ENCODE results near the gene CMSS1. TPM values are rescaled to one million over a fixed set of nuclear protein-coding genes. Genes with fewer than 3 reads are reported as not detected.

CMSS1 gene
- total RNA-seq, 4 donors from 2014 or later, result 2.4 to 29.9 (median 5.2) TPM

GRCh38 chr3:100157685-100158084, 340.0 kb downstream of the CMSS1 start:
- Histone ChIP-seq H3K27me3 (no peaks in the 10 kb centered on the region), H3K36me3 (peaks cover 0 to 4% (median 0%) of the 10 kb centered on the region in 4 donors), H3K4me1 (peaks cover 0 to 16% (median 0%) of the 10 kb centered on the region in 4 donors), H3K9me3 (peaks cover 5 to 10% of the 10 kb centered on the region in 2 donors), H3K27ac (no peak overlapping the region), H3K4me3 (no peak overlapping the region)
- intact Hi-C loops (cut with DNase I; ENCODE audit: low total_unique reads) (no loop called here), in situ Hi-C loops (cut with MboI; ENCODE audit: low pct_ligation_motif_present in 1 of 4, low pct_unique_long_range_greater_than_20kb in 1 of 4, low sequenced_read_pairs in 3 of 4) (no loop called here)
- no peak for DNase-seq
- no peak for TF ChIP-seq POLR2A (IDR thresholded peaks at IDR 0.05)
- no peak for TF ChIP-seq POLR2AphosphoS5 (IDR thresholded peaks at IDR 0.05)
- no peak for TF ChIP-seq EP300 (IDR thresholded peaks at IDR 0.05; ENCODE audit: low read depth)
- TF ChIP-seq, protein P1, sequence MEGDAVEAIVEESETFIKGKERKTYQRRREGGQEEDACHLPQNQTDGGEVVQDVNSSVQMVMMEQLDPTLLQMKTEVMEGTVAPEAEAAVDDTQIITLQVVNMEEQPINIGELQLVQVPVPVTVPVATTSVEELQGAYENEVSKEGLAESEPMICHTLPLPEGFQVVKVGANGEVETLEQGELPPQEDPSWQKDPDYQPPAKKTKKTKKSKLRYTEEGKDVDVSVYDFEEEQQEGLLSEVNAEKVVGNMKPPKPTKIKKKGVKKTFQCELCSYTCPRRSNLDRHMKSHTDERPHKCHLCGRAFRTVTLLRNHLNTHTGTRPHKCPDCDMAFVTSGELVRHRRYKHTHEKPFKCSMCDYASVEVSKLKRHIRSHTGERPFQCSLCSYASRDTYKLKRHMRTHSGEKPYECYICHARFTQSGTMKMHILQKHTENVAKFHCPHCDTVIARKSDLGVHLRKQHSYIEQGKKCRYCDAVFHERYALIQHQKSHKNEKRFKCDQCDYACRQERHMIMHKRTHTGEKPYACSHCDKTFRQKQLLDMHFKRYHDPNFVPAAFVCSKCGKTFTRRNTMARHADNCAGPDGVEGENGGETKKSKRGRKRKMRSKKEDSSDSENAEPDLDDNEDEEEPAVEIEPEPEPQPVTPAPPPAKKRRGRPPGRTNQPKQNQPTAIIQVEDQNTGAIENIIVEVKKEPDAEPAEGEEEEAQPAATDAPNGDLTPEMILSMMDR (IDR thresholded peaks at IDR 0.05), result no peak
- 83 to 91% methylated on average over 2 of the region's 2 CpGs for WGBS, 2 donors (ENCODE audit: low coverage in 1 of 2)

DNA sequence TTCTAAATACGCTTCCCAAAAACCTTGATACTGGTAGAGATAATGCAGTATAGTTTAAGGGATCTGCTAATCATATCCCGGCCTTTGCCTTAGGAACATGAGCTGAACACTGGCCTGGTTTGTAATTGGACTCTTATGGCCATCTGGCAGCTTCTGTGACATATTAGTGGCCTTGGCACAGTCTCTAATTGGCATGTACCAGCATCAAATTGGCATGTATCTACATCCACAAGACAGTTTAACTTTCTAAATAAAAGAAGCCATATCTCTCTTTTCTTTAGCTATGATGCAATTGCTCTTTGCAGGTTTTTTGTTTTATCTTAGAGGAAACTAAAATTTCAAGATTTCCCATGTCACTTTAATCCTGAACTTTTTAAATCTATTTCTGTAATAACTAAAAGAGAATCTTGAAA, 341.3 kb downstream of the CMSS1 start:
- TF ChIP-seq, protein P1 (IDR thresholded peaks at IDR 0.05), result no peak
- no peaks in the 10 kb centered on the region for H3K27me3 ChIP-seq
- H3K4me1 ChIP-seq, result peaks cover 0 to 16% (median 0%) of the 10 kb centered on the region in 4 donors
- peaks cover 5 to 10% of the 10 kb centered on the region in 2 donors for H3K9me3 ChIP-seq
- in situ Hi-C loops (cut with MboI; ENCODE audit: low pct_ligation_motif_present in 1 of 4, low pct_unique_long_range_greater_than_20kb in 1 of 4, low sequenced_read_pairs in 3 of 4) (no loop called here), intact Hi-C loops (cut with DNase I; ENCODE audit: low total_unique reads) (no loop called here)
- no peak for DNase-seq
- 89 to 100% methylated on average over 1 to 2 of the region's 2 CpGs for WGBS, 2 donors (ENCODE audit: low coverage in 1 of 2)
- H3K27ac ChIP-seq, result peak overlapping the region; percentile 27 to 59 (median 36)
- peaks cover 0 to 4% (median 0%) of the 10 kb centered on the region in 4 donors for H3K36me3 ChIP-seq
- no peak overlapping the region for H3K4me3 ChIP-seq

DNA sequence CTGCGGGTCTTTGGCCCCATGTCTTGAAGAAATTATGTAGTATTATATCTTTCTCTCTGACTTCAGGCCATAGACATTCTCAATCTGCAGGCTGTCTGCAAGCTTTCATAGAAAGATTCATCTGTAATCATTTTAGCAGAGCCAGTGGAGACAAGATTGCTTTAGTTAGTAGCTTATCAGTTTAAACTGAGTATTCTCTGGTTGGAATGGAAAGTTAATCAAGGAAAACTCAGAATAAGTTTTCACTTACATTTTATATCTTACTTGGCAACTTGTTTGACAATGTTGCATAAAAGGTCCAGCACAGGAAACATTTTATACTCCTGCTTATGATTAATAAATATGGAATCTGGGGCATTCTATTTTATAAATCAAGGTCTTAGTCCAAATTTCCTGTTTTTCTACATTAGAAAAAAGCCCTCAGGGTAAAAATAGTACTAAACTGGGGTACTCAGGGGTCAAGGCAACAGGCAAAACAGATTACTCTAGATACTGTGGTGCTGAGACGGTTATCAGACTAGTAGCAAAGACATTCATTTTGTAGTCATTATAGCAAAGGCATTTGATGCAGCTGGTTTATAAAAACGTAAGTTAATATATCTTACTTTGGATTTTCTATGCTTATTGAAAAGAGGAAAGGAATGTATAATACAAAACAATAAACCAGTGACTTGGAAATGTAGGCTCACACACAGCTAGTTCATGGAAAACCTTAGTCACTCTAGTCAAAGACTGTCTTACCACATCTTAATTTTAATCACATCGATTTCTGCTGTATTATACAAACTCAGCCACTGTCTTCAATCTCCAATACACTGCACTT, 341.9 kb downstream of the CMSS1 start:
- in situ Hi-C loops (cut with MboI; ENCODE audit: low pct_ligation_motif_present in 1 of 4, low pct_unique_long_range_greater_than_20kb in 1 of 4, low sequenced_read_pairs in 3 of 4) (no loop called here), intact Hi-C loops (cut with DNase I; ENCODE audit: low total_unique reads) (no loop called here)
- Histone ChIP-seq H3K36me3 (peaks cover 0 to 4% (median 0%) of the 10 kb centered on the region in 4 donors), H3K4me3 (no peak overlapping the region), H3K4me1 (peaks cover 0 to 16% (median 0%) of the 10 kb centered on the region in 4 donors), H3K27ac (peak overlapping the region; percentile 34 to 59 (median 48)), H3K27me3 (no peaks in the 10 kb centered on the region), H3K9me3 (peaks cover 5 to 10% of the 10 kb centered on the region in 2 donors)
- WGBS, 2 donors (ENCODE audit: low coverage in 1 of 2), result 66 to 67% methylated on average over 4 of the region's 4 CpGs
- no peak for DNase-seq
- TF ChIP-seq, protein P1 (IDR thresholded peaks at IDR 0.05), result no peak
- no peak for TF ChIP-seq EP300 (IDR thresholded peaks at IDR 0.05; ENCODE audit: low read depth)
- no peak for TF ChIP-seq POLR2AphosphoS5 (IDR thresholded peaks at IDR 0.05)
- no peak for TF ChIP-seq POLR2A (IDR thresholded peaks at IDR 0.05)

DNA sequence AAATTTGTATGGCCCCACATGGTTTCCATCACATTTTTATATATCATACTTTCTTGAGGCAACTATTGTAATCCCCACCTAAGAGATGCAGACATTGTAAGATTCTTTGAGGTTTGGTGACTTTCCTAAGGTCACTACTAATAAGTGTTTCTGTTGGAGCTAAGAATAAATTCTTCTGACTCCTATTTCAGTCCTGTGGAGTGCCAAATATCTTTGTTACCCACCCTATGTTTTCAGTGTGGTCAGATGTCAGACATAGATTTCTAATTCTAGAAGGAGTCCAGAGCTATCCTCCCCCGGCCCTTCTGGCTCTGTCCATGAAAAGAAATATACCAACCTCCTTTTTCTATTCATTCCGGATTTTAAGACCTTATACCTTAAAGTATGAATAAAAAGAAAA, 342.9 kb downstream of the CMSS1 start:
- intact Hi-C loops (cut with DNase I; ENCODE audit: low total_unique reads) (no loop called here), in situ Hi-C loops (cut with MboI; ENCODE audit: low pct_ligation_motif_present in 1 of 4, low pct_unique_long_range_greater_than_20kb in 1 of 4, low sequenced_read_pairs in 3 of 4) (no loop called here)
- Histone ChIP-seq H3K36me3 (peaks cover 0 to 4% (median 0%) of the 10 kb centered on the region in 4 donors), H3K27me3 (no peaks in the 10 kb centered on the region), H3K4me3 (no peak overlapping the region), H3K9me3 (peaks cover 5 to 6% of the 10 kb centered on the region in 2 donors), H3K4me1 (peaks cover 0 to 16% (median 0%) of the 10 kb centered on the region in 4 donors), H3K27ac (peak overlapping the region in 3 of 4 donors; percentile 34 to 57 (median 38))
- 89 to 94% methylated on average over 2 of the region's 2 CpGs for WGBS, 2 donors (ENCODE audit: low coverage in 1 of 2)
- no peak for DNase-seq
- TF ChIP-seq POLR2A (IDR thresholded peaks at IDR 0.05) (no peak), EP300 (IDR thresholded peaks at IDR 0.05; ENCODE audit: low read depth) (no peak), POLR2AphosphoS5 (IDR thresholded peaks at IDR 0.05) (no peak)
- TF ChIP-seq, protein P1 (IDR thresholded peaks at IDR 0.05), result no peak
